ENCODE measurements around the gene NUP155. TPM values are rescaled to one million over a fixed set of nuclear protein-coding genes. Genes with fewer than 3 reads are reported as not detected.
"Not testable (repeated sequence)": the region's sequence is repeated elsewhere in the genome, so short reads cannot be mapped to it uniquely, and the experiment has no call there.

The NUP155 gene
- total RNA-seq, 1 donor from 2014 or later = 46.1 TPM

DNA sequence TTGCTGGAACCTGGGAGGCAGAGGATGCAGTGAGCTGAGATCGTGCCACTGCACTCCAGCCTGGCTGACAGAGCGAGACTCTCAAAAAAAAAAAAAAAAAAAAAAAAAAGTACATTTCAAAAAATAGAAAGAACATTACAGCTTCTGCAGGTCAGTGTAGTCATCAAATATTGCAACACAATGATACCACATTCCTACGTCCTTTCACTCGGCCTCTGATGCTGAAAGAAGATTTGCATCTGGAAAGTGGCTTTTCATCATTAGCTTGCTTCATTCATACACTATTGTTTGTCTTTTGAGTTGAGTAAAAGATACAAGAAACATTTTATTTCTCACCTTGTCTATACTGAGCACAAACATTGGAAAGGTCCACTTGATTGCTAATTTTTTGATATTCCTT is 62.1 kb downstream of the NUP155 start:
- TF ChIP-seq, protein P1, sequence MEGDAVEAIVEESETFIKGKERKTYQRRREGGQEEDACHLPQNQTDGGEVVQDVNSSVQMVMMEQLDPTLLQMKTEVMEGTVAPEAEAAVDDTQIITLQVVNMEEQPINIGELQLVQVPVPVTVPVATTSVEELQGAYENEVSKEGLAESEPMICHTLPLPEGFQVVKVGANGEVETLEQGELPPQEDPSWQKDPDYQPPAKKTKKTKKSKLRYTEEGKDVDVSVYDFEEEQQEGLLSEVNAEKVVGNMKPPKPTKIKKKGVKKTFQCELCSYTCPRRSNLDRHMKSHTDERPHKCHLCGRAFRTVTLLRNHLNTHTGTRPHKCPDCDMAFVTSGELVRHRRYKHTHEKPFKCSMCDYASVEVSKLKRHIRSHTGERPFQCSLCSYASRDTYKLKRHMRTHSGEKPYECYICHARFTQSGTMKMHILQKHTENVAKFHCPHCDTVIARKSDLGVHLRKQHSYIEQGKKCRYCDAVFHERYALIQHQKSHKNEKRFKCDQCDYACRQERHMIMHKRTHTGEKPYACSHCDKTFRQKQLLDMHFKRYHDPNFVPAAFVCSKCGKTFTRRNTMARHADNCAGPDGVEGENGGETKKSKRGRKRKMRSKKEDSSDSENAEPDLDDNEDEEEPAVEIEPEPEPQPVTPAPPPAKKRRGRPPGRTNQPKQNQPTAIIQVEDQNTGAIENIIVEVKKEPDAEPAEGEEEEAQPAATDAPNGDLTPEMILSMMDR (conservative IDR thresholded peaks at IDR 0.05) = no peak
- H3K36me3 Mint-ChIP-seq = peaks cover 25% of the 10 kb centered on the region
- DNase-seq (ENCODE audit: extremely low spot score, unreplicated experiment) = no peak
- H3K27ac Mint-ChIP-seq = no peak overlapping the region
- H3K27me3 Mint-ChIP-seq = no peaks in the 10 kb centered on the region
- no peak overlapping the region for H3K4me3 Mint-ChIP-seq
- no peaks in the 10 kb centered on the region for H3K4me1 Mint-ChIP-seq (ENCODE audit: unreplicated experiment)
- H3K9me3 Mint-ChIP-seq = no peaks in the 10 kb centered on the region

DNA sequence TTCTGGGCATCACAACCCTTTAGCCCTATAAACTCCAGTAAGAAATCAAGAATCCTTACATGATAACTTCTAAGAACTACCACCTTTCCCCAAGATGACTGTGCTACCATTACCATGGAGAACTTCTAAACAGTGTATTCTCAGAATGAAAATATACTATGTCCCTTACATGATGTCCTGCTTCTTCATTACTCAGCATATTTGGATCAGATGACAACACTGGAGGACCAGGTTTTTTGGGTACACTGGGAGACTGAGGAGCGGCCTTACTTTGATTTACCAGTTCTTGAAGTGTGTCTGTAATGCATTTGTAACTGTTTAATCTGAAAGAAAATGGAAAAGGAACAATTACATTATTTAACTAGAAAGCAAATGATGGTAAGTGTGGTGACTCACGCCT is 66.0 kb downstream of the NUP155 start:
- Mint-ChIP-seq H3K4me3 (no peak overlapping the region), H3K27ac (no peak overlapping the region), H3K27me3 (no peaks in the 10 kb centered on the region), H3K36me3 (peaks cover 18% of the 10 kb centered on the region), H3K4me1 (ENCODE audit: unreplicated experiment) (no peaks in the 10 kb centered on the region), H3K9me3 (no peaks in the 10 kb centered on the region)
- no peak for DNase-seq (ENCODE audit: extremely low spot score, unreplicated experiment)
- TF ChIP-seq, protein P1 (conservative IDR thresholded peaks at IDR 0.05) = no peak

DNA sequence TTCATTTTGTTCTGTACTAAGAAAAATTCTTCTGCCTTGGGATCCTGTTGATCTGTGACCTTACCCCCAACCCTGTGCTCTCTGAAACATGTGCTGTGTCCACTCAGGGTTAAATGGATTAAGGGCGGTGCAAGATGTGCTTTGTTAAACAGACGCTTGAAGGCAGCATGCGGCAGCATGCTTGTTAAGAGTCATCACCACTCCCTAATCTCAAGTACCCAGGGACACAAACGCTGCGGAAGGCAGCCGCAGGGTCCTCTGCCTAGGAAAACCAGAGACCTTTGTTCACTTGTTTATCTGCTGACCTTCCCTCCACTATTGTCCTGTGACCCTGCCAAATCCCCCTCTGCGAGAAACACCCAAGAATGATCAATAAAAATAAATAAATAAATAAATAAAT is 74.6 kb downstream of the NUP155 start:
- DNase-seq (ENCODE audit: extremely low spot score, unreplicated experiment); H3K4me3 Mint-ChIP-seq; H3K27ac Mint-ChIP-seq; H3K27me3 Mint-ChIP-seq; H3K4me1 Mint-ChIP-seq (ENCODE audit: unreplicated experiment); H3K9me3 Mint-ChIP-seq: not testable (repeated sequence)
- H3K36me3 Mint-ChIP-seq = peaks cover 32% of the 10 kb centered on the region

DNA sequence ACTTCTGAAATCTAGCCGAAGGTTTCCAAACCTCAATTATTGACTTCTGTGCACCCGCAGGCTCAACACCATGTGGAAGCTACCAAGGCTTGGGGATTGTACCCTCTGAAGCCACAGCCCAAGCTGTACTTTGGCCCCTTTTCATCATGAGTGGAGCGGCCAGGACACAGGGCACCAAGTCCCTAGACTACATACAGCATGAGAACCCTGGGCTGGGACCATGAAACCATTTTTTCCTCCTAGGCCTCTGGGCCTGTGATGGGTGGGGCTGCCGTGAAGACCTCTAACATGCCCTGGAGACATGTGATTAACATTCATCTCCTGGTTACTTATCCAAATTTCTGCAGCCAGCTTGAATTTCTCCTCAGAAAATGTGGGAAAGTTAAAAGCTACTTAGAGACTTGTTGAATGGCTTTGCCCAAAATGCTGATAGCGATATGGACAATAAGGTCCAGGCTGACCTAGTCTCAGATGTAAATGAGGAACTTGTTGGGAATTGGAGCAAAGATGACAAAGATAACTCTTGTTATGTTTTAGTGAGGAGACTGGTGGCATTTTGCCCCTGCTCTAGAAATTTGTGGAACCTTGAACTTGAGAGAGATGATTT is 87.6 kb downstream of the NUP155 start:
- Mint-ChIP-seq H3K27ac (no peak overlapping the region), H3K4me3 (no peak overlapping the region), H3K27me3 (no peaks in the 10 kb centered on the region), H3K36me3 (peaks cover 21% of the 10 kb centered on the region), H3K4me1 (ENCODE audit: unreplicated experiment) (no peaks in the 10 kb centered on the region), H3K9me3 (peaks cover 14% of the 10 kb centered on the region)
- TF ChIP-seq, protein P1 (conservative IDR thresholded peaks at IDR 0.05) = no peak
- no peak for DNase-seq (ENCODE audit: extremely low spot score, unreplicated experiment)

DNA sequence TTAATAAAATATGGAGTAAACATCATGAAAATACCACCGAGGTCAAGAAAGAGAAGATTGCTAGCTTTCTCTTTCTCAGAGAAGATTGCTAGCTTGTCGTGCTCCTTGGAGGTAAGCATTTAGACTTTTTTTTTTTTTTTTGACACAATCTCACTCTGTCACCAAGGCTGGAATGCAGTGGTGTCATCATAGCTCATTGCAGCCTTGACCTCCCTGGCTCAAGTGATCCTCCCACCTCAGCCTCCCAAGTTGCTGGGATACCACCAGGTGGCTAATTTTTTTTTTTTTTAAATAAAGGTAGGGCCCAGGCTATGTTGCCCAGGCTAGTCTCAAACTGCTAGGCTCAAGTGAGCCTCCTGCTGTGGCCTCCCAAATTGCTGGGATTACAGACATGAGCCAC is 95.4 kb downstream of the NUP155 start:
- H3K27me3 Mint-ChIP-seq = no peaks in the 10 kb centered on the region
- TF ChIP-seq, protein P1 (conservative IDR thresholded peaks at IDR 0.05) = no peak
- H3K36me3 Mint-ChIP-seq = peaks cover 6% of the 10 kb centered on the region
- peaks cover 4% of the 10 kb centered on the region for H3K4me1 Mint-ChIP-seq (ENCODE audit: unreplicated experiment)
- peaks cover under 1% of the 10 kb centered on the region for H3K9me3 Mint-ChIP-seq
- no peak for DNase-seq (ENCODE audit: extremely low spot score, unreplicated experiment)
- no peak overlapping the region for H3K27ac Mint-ChIP-seq
- H3K4me3 Mint-ChIP-seq = no peak overlapping the region

DNA sequence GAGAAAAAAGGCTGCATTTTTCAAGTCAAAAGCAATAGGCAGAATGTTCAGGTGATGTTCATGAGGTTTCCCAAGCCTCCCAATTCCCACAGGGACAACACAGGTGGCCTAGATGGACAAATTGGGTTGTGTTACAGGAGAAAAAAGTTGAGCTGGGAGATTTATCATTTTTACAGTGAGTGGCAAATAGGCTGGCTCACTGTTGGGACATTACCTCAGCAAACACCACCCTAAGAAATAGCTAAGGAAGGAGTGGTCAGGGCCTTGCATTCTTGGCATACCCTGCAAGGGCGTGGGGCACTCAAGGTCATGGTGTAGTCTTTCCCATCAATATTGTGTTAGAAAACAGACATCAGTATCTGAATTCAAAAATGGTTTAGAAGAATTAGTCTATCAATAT is 98.4 kb downstream of the NUP155 start:
- H3K4me3 Mint-ChIP-seq = peak overlapping the region; percentile 50
- peak overlapping the region; percentile 98 for H3K27ac Mint-ChIP-seq
- peaks cover 4% of the 10 kb centered on the region for H3K4me1 Mint-ChIP-seq (ENCODE audit: unreplicated experiment)
- TF ChIP-seq, protein P1 (conservative IDR thresholded peaks at IDR 0.05) = no peak
- H3K9me3 Mint-ChIP-seq = peaks cover 5% of the 10 kb centered on the region
- peaks cover 7% of the 10 kb centered on the region for H3K36me3 Mint-ChIP-seq
- H3K27me3 Mint-ChIP-seq = no peaks in the 10 kb centered on the region
- no peak for DNase-seq (ENCODE audit: extremely low spot score, unreplicated experiment)

DNA sequence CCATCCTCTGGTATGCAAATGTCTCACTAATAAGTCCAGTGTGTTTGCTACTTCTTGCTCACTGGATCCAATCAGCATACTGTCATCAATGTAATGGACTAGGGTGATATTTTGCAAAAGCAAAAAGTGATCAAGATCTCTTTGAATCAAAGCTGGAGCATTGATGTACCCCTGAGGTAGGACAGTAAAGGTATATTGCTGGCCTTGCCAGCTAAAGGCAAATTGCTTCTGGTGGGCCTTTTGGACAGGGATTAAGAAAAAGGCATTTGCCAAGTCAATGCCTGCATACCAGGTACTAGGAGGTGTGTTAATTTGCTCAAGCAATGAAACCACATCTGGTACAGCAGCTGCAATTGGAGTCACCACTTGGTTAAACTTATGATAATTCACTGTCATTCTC is 102.8 kb downstream of the NUP155 start:
- H3K4me3 Mint-ChIP-seq; DNase-seq (ENCODE audit: extremely low spot score, unreplicated experiment); H3K4me1 Mint-ChIP-seq (ENCODE audit: unreplicated experiment); H3K9me3 Mint-ChIP-seq; H3K36me3 Mint-ChIP-seq; H3K27ac Mint-ChIP-seq; H3K27me3 Mint-ChIP-seq: not testable (repeated sequence)

Data from type B pancreatic cell (in vitro differentiated cells).